ENCODE measurements around the gene NFIB.

NFIB gene

DNA sequence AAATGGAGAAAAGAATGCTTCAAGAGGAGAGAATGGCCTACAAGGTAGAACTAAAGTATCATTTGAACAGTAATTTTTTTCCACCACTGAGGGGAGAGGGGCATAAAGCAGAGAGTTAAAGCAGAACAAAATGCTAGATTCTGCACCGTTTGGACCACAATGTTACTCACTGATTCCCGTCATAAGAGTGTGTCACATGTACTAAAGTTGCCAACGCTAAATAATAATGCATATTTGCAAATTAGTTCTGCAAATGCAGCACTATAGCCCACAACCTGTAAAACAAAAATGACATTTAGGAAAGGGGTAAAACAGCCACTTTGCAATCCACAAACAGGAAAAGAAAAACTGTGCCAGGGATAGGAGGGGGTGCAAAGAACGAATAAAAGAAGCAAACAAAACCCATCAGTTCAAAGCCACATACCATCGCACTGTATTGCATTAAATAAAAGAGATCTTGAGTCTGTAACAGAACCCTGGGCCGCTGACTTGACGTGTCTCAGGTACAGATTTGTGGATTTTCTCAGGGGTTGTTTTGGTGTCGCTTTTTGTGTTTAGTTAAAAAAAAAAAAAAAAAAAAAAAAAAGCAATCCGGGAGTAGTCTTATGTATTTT is 7.7 kb upstream of the NFIB start:
- no peak for DNase-seq

- DNase-seq, result peak in 22 of 58 donors; percentile 19 to 70 (median 38)
Measured at GRCh38 chr9:14320271-14321181, 6.6 kb upstream of the NFIB start.

GRCh38 chr9:14318934-14319580 is 5.1 kb upstream of the NFIB start:
- no peak for DNase-seq

GRCh38 chr9:14318361-14318760 is 4.4 kb upstream of the NFIB start:
- no peak for DNase-seq

- no peak for DNase-seq
Measured at GRCh38 chr9:14317667-14318320, 3.9 kb upstream of the NFIB start.

DNA sequence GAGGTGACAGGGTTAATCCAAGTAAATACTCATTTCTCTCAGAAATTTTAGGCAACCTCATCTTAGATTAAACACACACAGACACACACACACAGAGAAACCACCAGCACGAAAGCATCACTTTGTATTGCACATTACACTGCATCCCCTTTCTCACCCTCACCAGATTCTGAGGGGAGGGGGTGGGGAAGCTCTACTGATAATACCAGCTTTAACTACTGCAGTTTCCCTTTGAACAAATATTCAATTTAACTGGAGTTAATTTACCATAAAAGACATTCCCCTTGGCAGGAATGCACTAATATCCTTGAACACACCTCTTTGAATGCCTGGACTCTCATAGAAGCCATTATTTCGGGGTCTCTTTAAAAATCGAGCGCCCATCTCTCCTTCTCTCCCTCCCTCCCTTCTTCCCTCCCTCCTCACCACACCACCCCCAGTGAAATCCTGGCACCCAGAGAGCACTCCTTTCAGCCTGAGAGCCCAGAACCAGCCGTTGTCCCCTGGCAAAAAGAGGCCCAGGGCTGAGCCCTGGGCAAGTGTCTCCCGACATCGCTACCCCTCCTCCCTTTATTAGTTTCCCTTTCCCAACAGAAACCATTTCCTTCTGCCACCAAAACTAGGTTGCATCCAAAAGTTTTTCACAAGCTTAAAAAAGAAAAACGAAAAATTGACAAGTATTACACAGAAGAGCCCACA is 2.8 kb upstream of the NFIB start:
- peak in 22 of 58 donors; percentile 14 to 64 (median 34) for DNase-seq

GRCh38 chr9:14315875-14316601 is 2.1 kb upstream of the NFIB start:
- DNase-seq, result peak in 12 of 58 donors; percentile 26 to 72 (median 46)

DNA sequence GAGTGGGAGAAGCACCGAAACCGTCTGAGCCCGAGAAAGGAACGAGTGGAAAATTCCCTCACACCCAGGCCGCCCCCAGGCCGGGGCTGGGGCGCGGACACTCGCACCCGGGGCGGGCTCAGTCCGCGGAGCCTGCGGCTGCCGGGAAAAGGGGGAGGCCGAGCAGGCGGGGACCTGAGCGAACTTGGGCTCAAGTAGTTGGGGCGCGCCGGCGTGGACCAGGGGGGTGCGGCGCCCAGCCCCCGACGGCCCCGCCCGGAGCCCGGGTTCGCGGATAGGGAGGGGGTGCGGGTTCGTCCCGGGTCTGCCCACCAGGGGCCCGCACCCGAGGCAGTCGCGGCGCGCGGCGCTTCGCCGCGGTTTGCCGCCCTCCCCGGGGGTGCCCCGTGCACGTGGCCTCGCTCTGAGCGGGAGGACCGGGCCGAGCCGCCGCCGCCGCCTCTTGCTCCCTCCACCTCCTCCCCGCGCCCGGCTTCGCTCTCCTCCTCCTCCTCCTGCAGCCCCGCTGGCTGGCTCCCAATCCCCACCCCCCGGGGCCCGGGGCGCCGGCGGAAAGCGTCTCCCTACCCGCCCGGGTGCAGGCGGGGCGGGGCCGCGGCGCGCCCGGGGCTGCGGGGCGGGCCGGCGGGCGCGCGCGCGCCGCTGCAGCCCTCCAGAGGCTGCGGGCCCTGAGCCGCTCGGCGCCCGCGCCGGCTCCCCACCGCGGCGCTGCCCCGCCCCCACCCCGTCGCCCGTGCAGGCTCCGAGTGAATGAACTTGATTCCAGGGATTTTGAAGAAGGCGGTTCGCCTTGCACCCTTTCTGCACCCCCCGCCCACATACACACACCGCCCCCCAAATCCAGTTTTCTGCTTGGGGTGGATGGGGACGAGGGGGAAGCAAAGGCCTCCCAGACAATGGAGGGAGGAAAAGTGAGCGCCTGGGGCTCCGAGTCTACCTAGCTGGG is 1.3 kb upstream of the NFIB start:
- DNase-seq, result peak in 54 of 58 donors; percentile 46 to 96 (median 86)

DNA sequence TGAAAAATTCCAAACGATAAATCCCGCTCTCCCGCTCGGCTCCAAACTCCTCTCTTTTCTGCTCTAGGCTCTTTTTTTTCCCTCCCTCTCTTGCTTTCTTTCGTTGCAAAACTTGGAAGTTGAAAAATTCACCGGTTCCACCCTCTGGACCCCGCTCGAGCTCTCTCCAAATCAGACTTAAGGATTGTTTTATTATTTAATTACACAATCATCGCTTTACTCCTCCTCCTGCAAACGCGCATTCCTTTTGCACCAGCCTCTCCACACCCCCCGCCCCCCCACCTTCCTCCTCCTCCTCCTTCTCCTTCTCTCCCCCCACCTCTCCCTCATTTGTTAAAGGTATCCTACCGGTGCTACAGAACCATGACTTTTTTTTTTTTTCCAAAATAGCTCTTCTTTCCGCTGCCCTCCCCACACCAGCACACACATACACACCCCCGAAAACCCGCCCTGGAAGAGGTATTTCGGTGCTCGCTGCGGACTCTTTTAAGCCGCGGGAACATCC is 535 bp upstream of the NFIB start:
- peak in 34 of 58 donors; percentile 30 to 82 (median 63) for DNase-seq

DNA sequence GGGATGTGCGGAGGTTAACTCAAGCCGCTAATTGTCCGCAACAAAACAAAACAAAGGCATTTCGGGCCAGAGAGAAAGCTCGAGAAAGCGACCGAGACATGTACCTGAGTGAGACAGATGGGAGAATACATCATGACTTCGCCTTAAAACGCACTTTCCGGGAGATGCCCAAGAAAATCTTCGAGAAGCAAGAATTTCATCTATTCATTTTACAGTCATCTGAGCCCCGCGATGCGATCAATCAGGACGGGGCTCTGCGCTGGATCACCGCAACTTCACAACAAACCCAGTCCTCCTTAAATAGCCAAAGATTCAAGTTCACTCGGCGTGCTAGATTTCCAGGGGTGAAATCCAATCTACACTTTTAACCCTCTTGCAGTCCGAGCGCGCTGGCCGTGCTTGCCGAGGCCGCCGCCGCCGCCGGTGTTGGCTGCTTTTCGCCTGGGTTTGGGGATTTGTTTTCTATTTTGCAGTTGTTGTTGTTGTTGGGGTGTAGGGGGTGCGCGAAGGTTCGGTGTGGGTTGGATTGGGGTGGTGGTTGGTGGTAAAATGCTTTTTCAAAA is 482 bp downstream of the NFIB start:
- peak in 4 of 58 donors; percentile 48 to 66 (median 53) for DNase-seq

GRCh38 chr9:14312719-14313377 is 1.1 kb downstream of the NFIB start:
- DNase-seq, result peak in 15 of 58 donors; percentile 13 to 57 (median 45)

DNA sequence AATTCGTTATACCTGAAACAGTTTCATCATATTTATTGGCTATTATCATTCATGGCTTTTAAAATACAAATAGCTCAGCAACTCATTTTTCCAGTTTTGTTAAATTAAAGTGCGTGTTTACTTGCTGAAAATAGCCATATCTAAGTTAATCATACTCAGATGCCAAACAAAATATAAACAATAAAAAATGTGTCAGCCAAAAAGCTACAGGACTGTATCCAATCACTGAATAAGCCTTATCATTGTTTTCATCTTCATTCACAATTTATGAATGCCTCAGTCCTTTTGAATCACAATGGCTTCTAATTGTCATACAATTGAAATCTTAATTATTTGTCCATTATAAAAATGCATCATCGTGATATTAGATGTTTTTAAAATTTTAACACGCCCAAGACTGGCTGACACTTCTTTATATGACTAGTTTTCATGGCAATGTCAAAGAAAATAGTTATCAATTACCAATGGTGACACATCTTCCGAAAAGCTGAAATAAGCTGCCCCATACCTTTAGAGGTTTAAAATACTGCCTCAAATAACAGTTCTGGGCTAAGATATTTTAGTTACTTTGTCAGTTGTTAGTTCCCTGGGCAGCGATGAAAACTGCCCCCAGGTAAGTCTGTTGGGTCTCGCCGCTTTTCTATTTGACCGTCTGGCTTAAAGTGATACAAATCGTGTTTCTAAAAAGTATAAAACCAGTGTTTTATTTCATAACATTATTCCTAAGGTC is 1.8 kb downstream of the NFIB start:
- DNase-seq, result no peak

- no peak for DNase-seq
Measured at GRCh38 chr9:14311171-14311949, 2.6 kb downstream of the NFIB start.

DNA sequence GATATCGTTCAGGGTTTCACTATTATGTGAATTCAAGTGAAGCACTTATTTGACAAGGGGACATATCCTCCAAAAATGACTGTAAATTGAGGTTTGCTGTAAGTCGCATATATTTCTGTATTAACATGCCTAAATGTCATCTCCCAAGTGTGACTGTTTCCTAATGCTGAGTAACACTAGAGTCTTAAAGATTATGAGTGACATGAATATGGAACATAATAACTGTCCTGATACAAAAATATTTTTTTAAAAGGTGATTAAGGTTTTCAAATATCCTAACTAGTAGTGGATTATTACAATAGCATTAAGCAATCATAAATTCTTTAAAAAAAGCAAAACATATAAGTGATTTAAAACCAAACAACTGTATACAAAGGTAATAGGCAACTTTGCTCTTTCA is 3.6 kb downstream of the NFIB start:
- DNase-seq, result no peak

GRCh38 chr9:14309403-14309802 is 4.5 kb downstream of the NFIB start:
- DNase-seq, result no peak

- DNase-seq, result no peak
Measured at GRCh38 chr9:14308853-14309145, 5.1 kb downstream of the NFIB start.

All from anterior cingulate cortex (tissue), 58 donors.